Activated naive CD8-positive, alpha-beta T cell treated with anti-CD3 and anti-CD28 coated beads, Interleukin-2, amount 50 U/mL, for 24 hours (primary cell): ENCODE data around the gene PMM2.

Experiments
- ATAC-seq: fragments of 150-1000 bp; cut with Tn5 transposase; one replicate; pipeline ENCODE4 v1.10.0; 2021
- DNase-seq: peaks from one replicate; pipeline ENCODE4 v3.0.0; 2021
- H3K27ac Mint-ChIP-seq: one replicate; pipeline ENCODE4 v1.8.0; 2021; ENCODE audit warnings: mild to moderate bottlenecking, mixed read lengths
- H3K27me3 Mint-ChIP-seq: one replicate; pipeline ENCODE4 v1.8.0; 2021; ENCODE audit warnings: mixed read lengths
- H3K36me3 Mint-ChIP-seq: one replicate; pipeline ENCODE4 v1.8.0; 2021; ENCODE audit warnings: low read depth, mixed read lengths
- H3K4me1 Mint-ChIP-seq: one replicate; pipeline ENCODE4 v1.8.0; 2021; ENCODE audit warnings: mixed read lengths
- H3K4me3 Mint-ChIP-seq: one replicate; pipeline ENCODE4 v1.8.0; 2021; ENCODE audit warnings: mild to moderate bottlenecking, moderate library complexity, mixed read lengths
- H3K9me3 Mint-ChIP-seq: one replicate; pipeline ENCODE4 v1.8.0; 2021; ENCODE audit warnings: mixed read lengths

The PMM2 gene

DNA sequence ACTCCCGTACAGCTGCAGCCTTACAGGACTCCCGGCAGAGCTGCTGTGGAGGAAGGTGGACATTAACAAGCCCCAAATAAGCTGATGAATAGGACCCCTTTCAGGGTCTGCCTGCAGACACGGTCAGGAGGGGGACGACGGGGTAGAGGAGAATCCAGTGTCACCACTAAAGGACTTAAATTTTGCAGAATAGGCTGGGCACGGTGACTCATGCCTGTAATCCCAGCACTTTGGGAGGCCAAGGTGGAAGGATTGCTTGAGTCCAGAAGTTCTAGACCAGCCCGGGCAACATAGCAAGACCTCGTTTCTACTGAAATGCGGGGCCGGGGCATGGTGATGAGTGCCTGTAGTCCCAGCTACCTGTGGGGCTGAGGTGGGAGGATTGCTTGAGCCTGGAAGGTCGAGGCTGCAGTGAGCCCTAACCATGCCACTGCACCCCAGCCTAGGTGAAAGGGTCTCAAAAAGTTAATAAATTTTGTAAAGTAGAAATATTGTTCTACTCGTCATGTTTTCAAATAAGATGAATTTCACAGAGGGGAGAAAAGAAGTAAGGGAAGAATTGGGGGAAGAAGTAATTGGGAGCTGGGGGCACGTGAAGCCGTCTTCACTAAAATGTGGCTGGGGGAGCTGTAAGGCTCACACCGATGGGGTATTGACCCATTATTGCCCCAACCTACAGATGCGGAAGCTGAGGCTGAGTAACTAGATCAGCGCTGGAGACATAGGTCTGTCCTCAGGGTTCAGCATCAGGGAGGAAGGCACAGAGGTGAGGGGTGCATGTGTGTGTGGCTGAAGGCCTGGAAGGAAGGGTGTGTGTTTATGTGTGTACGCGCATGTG lies 89.2 kb downstream of the PMM2 start:
- no peak overlapping the region for H3K27ac Mint-ChIP-seq
- H3K4me3 Mint-ChIP-seq: no peak overlapping the region
- no peak for DNase-seq

DNA sequence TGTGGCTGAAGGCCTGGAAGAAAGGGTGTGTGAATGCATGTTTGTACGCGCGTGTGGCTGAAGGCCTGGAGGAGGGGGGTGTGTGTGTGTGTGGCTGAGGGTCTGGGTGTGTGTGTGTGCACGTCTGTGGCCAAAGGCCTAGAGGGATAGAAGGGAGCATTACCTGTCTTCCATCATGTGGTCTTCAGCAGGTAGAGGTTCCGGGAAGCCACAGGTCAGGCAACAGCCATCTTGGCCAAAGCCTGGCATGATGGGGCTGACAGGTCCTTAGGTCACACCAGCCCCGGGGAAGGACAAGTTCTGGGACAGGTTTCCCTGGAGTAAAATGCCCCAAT lies 89.8 kb downstream of the PMM2 start:
- peaks cover 22% of the 10 kb centered on the region for H3K36me3 Mint-ChIP-seq
- no peak overlapping the region for H3K4me3 Mint-ChIP-seq
- ATAC-seq (no peak), DNase-seq (no peak)
- H3K9me3 Mint-ChIP-seq: no peaks in the 10 kb centered on the region
- H3K27ac Mint-ChIP-seq: no peak overlapping the region
- peaks cover 15% of the 10 kb centered on the region for H3K4me1 Mint-ChIP-seq
- H3K27me3 Mint-ChIP-seq: peaks cover 5% of the 10 kb centered on the region

More for the DNA sequence above, 89.2 kb downstream of the PMM2 start:
- Mint-ChIP-seq H3K9me3 (no peaks in the 10 kb centered on the region), H3K27me3 (peaks cover 5% of the 10 kb centered on the region), H3K36me3 (peaks cover 16% of the 10 kb centered on the region), H3K4me1 (peaks cover 10% of the 10 kb centered on the region)
- no peak for ATAC-seq

DNA sequence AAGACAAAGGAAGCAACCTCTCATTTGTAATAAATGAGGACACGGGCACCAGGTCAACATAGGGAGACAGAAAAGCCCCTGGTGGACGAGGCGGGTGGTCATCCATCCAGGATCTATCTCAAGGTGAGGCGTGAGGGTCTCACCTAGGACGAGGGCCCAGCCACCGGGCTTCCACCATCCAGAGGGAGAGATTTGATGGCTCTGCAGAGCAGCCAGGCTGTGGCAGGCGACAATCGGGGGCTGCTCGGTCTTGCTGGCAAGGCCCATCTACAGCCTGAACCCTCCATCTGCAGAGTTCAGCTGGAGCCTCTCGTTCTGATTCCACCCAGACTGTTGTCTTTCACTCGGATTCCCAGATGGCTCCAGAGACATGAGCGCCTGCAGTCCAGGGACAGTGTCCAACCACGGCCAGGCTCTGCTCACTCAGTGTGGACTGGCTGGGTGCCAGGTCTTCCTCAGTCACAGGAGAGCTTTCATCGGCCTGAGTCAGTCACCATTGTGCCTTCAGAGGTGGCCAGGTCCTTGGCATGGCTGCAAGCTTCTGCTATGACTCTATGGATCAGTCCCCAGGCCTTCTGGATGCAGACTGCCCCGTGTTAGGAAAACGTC lies 90.4 kb downstream of the PMM2 start:
- Mint-ChIP-seq H3K9me3 (no peaks in the 10 kb centered on the region), H3K4me1 (peaks cover 15% of the 10 kb centered on the region), H3K27me3 (peaks cover 5% of the 10 kb centered on the region), H3K4me3 (no peak overlapping the region), H3K27ac (no peak overlapping the region), H3K36me3 (peaks cover 23% of the 10 kb centered on the region)
- ATAC-seq: no peak
- no peak for DNase-seq

DNA sequence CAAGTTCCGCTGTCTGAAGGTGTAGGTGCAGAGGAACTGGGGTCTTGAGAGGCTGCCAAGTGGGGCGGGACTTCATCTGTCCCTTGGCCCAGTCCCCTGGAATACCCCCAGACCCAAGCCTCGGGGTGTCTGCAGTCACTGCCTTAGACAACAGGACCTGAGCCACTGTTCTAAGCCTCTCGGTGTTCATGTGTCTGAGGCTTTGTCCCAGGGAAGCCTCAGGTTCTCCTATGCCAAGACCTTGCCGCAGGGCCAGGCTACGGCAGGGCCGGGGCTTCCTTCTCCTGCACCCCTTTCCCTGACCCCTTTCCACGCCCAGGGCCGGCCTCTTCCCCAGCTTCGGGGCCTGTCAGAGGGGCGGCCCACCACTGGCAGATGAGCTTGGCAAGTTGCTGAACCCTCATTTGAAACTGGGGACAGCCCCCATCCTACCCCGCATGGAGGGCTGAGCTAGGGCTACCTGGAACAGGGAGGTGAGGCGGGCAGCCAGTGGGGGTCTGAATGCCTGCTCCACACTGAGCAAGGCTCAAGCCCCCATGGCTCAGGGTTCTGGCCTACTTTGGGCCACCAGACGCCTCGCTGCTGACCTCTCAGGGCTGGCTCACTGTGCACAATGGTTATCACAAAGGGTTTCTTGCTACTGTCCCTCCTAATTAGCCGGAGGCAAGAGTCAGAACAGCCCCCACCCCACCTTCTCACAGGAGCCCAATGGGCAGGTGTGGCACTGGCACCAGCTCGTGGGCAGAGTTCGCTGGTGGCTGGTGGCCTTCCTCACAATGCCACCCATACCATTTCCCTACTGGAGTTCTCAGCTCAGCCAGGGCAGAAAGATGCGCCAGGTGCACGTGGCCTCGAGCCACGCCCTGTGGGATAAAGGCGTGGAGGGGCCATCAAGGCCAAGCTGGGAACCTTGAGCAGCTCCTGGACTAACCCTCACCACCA lies 91.6 kb downstream of the PMM2 start:
- Mint-ChIP-seq H3K9me3 (no peaks in the 10 kb centered on the region), H3K36me3 (peaks cover 32% of the 10 kb centered on the region), H3K4me1 (peaks cover 15% of the 10 kb centered on the region), H3K4me3 (no peak overlapping the region), H3K27ac (no peak overlapping the region), H3K27me3 (peaks cover 5% of the 10 kb centered on the region)
- no peak for DNase-seq
- ATAC-seq: no peak

DNA sequence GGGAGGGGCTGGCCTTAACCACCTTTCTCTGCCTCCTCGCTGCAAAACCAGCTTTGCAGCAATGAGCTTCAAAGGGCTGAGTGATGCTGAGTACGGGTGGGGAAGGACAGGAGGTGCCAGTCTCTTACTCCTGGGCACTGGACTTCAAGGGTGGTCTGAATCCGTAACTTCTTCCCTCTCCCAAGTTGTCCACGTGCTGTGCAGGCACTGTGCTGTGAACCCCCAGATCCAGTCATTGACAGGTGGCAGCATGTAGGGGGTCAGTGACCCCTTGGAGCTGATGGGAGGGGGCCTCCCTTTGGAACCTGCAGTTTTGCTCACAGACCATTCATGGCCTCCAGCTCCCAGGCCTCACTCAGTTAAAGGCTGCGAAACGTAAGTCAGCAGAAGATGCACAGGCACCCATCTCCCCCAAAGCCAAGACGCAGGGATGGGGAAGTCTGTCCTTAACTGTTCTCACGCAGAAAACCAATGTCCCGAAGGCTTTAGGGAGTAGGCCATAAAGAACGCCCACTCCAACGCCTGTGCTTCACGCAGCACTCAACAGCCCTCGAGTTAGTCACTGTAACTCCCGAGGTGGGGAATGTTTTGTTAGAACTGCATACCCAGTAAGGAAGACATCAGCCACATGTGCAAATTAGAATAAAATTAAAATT lies 92.4 kb downstream of the PMM2 start:
- Mint-ChIP-seq H3K27me3 (peaks cover 5% of the 10 kb centered on the region), H3K4me1 (peaks cover 15% of the 10 kb centered on the region), H3K27ac (no peak overlapping the region), H3K36me3 (peaks cover 37% of the 10 kb centered on the region), H3K9me3 (no peaks in the 10 kb centered on the region), H3K4me3 (no peak overlapping the region)
- no peak for ATAC-seq
- no peak for DNase-seq

DNA sequence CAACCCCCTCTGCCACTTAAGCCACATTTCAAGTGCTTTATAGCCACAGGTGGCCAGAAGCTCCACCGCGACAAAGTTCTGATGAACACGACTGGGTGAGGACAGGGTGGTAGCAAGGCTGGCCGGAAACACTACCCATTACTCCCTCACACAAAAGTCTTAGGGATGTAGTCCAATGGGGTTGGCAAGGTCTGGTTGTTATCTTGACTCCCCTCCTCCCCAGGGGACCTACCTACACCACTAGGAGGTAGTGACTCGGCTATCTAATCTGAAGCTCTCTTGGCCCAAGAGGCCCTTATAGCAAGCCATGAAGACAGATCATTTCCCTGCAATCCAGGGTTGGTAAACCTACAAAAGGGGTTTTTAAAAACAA lies 92.9 kb downstream of the PMM2 start:
- H3K36me3 Mint-ChIP-seq: peaks cover 43% of the 10 kb centered on the region
- H3K4me3 Mint-ChIP-seq: no peak overlapping the region

DNA sequence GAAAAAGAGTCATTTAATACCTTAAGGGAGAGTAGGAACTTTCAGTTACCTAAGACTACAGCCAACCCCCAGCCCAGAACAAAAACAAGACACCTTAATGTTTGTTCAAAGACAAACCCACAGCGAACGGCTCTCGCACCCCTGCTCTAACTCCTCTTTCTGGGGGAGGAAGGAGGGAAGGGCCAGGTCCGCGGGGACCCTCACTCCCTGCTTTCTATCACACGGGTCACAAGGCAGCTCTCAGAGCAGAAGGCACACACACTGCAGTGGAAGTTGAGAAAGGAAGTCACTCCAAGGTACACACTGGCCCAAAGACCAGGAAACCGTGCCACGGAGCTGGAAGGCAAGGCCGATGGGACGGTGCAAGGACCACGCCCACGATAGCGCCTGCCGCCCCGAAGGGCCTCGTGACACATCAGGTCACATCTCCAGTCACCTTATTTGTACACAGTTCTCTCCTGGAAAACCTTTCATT lies 94.5 kb downstream of the PMM2 start:
- DNase-seq (no peak), ATAC-seq (peak; percentile 25)
- H3K4me3 Mint-ChIP-seq: peak overlapping the region; percentile 31
- H3K27ac Mint-ChIP-seq: peak overlapping the region; percentile 82
- no peaks in the 10 kb centered on the region for H3K27me3 Mint-ChIP-seq
- H3K9me3 Mint-ChIP-seq: no peaks in the 10 kb centered on the region
- H3K4me1 Mint-ChIP-seq: peaks cover 11% of the 10 kb centered on the region
- H3K36me3 Mint-ChIP-seq: peaks cover 51% of the 10 kb centered on the region

More for the DNA sequence above, 92.9 kb downstream of the PMM2 start:
- H3K27ac Mint-ChIP-seq: peak overlapping the region; percentile 82
- DNase-seq: no peak
- peaks cover 4% of the 10 kb centered on the region for H3K27me3 Mint-ChIP-seq
- no peaks in the 10 kb centered on the region for H3K9me3 Mint-ChIP-seq
- peaks cover 15% of the 10 kb centered on the region for H3K4me1 Mint-ChIP-seq
- ATAC-seq: no peak

DNA sequence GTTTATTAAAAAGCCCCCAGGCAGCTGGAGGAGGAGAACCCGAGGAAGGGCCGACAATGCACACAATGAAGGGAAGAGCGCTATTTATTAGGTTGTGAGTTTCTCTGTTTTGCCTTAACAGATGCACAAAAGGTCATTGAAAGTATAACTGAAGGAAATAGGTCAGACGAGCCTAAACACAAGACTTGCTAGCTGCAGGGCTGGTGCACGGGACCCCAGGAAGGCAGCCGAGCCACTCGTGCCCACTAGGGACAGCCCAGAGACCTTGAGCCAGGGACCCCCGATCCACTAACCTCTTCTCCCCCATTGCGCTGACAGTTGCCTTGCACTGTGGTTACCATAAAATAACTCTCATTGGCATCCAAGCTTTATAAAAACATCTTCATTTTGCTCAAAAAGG lies 95.8 kb downstream of the PMM2 start:
- no peak overlapping the region for H3K4me3 Mint-ChIP-seq
- H3K27ac Mint-ChIP-seq: peak overlapping the region; percentile 4
- peaks cover 11% of the 10 kb centered on the region for H3K4me1 Mint-ChIP-seq
- peaks cover 62% of the 10 kb centered on the region for H3K36me3 Mint-ChIP-seq
- H3K27me3 Mint-ChIP-seq: no peaks in the 10 kb centered on the region
- no peak for ATAC-seq
- H3K9me3 Mint-ChIP-seq: no peaks in the 10 kb centered on the region
- no peak for DNase-seq

DNA sequence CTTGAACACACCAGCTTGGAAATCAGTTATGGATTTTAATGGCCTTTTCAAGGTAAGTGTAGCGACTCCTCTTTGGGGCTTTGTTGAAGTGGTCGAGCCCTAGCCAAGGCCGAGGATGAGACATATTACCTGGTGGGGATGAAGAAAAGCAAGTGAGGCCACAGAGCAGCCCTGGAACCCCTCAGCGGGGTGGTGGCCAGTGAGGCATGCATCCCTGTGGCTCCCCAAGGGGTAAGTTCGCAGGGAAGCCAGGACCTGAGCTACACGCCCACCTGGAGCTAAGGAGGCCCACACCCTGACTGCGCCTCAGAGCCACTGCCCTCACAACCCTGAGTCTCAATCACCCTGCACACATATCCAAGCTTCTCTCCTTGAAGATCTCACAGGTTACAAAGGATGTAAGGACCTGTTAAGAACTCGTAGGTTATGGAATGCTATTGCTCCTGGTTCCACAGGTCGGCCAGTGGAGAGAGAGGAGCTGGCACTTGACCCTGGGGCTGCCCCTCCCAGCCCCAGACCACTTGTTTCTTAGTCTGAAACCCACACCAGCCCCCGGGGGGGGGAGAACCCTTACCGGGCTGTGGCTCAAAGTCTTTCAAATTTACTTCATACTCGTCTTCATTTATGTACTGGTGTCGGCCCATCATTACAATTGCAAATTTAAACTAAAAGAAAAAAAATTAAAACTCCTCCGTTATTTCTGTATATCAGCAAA lies 96.5 kb downstream of the PMM2 start:
- peaks cover 68% of the 10 kb centered on the region for H3K36me3 Mint-ChIP-seq
- DNase-seq: no peak
- no peak overlapping the region for H3K4me3 Mint-ChIP-seq
- H3K4me1 Mint-ChIP-seq: peaks cover 11% of the 10 kb centered on the region
- no peak overlapping the region for H3K27ac Mint-ChIP-seq
- no peaks in the 10 kb centered on the region for H3K27me3 Mint-ChIP-seq
- H3K9me3 Mint-ChIP-seq: no peaks in the 10 kb centered on the region
- no peak for ATAC-seq

DNA sequence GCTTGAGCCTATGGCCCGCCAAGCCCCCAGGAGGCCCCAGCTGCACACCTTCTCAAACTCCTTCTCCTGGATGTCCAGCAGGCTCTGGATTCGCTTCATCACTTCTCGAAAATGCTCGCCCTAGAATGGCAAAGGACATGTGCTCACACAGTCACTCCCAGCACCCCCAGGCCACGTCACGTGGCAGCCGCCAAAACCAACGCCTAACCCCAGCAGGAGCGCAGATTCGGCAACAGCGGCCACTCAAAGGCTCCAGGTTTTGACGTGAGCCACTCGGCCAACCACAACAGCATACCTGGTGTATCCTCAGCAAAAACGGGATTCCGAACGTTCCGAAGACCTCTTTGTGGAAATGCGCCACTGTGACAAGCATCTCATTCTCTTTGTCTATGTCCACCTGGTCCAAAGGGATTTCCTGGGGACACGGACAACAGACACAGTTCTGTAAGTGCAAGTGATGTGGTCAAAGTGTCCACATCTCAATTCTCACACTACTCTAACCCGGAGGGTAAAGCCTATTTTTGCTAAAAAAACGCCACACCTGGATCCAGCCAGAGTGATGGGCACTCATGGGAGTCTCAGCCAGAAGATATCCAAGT lies 97.2 kb downstream of the PMM2 start:
- H3K27me3 Mint-ChIP-seq: no peaks in the 10 kb centered on the region
- peak overlapping the region; percentile 11 for H3K27ac Mint-ChIP-seq

DNA sequence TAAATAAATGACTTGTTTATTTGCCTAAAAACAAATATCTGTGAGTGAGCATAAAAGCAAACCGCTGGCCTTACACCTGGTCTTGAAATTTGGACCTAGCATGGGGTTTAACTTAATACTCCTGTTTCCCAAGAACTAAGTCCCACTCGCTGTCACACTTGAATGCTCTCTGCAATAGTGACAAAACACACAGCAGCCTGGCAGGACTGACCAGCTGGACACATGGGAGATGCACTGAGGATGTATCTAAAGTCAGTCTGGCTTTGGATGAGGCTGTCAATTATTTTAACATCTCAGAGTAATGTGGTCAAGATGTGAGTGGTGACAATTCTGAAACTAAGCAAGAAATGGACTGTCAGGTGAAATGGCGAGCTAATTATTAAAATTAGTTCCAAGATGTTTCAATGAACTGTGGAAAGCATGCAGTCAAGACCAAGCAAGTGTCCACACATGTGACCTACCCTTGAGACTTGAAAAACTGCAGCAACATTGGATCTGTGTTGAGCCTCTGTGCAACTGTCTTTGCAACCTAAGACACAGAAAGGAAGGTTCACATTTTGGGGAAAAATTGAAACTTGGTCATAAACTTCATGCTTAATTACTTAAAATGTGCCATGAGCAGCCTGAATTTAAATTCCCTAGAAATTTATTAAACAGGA lies 101.2 kb downstream of the PMM2 start:
- Mint-ChIP-seq H3K4me3 (no peak overlapping the region), H3K4me1 (no peaks in the 10 kb centered on the region), H3K9me3 (no peaks in the 10 kb centered on the region), H3K36me3 (peaks cover 77% of the 10 kb centered on the region), H3K27ac (no peak overlapping the region), H3K27me3 (no peaks in the 10 kb centered on the region)
- DNase-seq: no peak
- ATAC-seq: no peak

More for the DNA sequence above, 97.2 kb downstream of the PMM2 start:
- no peaks in the 10 kb centered on the region for H3K9me3 Mint-ChIP-seq
- DNase-seq: no peak
- peaks cover 11% of the 10 kb centered on the region for H3K4me1 Mint-ChIP-seq
- no peak overlapping the region for H3K4me3 Mint-ChIP-seq
- ATAC-seq: no peak
- H3K36me3 Mint-ChIP-seq: peaks cover 74% of the 10 kb centered on the region
